ENCODE data around the gene SEL1L.

Gene SEL1L

DNA sequence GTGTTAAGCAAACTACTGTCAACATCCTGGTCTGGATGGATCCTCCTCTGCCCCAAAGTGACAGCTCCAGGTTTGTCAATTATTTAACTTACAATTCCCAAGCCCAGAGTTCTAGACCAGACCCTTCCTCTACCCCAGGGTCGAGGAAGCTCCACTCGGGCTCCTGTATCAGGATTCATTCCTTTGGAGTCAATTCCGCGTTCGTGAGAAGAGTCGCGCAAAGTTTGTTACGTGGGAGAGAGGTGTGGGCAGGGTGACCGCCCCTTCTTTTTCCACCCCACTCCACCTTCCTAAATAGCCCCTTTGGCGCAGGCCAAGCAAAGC is 479 bp downstream of the SEL1L start:
- peaks cover 21% of the 10 kb centered on the region for H3K4me1 ChIP-seq (ENCODE audit: insufficient read depth, low read length, severe bottlenecking)
- no peaks in the 10 kb centered on the region for H3K27me3 ChIP-seq (ENCODE audit: insufficient read depth, low read length)
- no peaks in the 10 kb centered on the region for H3K9me3 ChIP-seq (ENCODE audit: low read length)
- peak overlapping the region; percentile 99 for H3K4me3 ChIP-seq (ENCODE audit: low read depth, low read length, poor library complexity, severe bottlenecking)
- peak overlapping the region; percentile 89 for H3K9ac ChIP-seq (ENCODE audit: low read length)
- H4K20me1 ChIP-seq (ENCODE audit: insufficient read depth, low read length), result no peaks in the 10 kb centered on the region
- H3K9me2 ChIP-seq (ENCODE audit: low read depth, low read length), result no peaks in the 10 kb centered on the region
- no peaks in the 10 kb centered on the region for H3K36me3 ChIP-seq (ENCODE audit: insufficient read depth, low read length)
- peak overlapping the region; percentile 98 for H3K4me2 ChIP-seq (ENCODE audit: low read length)
- H2AFZ ChIP-seq (ENCODE audit: low read length), result no peak overlapping the region
- H3K79me2 ChIP-seq (ENCODE audit: insufficient read depth, low read length), result peaks cover 26% of the 10 kb centered on the region
- TF ChIP-seq, protein P1, sequence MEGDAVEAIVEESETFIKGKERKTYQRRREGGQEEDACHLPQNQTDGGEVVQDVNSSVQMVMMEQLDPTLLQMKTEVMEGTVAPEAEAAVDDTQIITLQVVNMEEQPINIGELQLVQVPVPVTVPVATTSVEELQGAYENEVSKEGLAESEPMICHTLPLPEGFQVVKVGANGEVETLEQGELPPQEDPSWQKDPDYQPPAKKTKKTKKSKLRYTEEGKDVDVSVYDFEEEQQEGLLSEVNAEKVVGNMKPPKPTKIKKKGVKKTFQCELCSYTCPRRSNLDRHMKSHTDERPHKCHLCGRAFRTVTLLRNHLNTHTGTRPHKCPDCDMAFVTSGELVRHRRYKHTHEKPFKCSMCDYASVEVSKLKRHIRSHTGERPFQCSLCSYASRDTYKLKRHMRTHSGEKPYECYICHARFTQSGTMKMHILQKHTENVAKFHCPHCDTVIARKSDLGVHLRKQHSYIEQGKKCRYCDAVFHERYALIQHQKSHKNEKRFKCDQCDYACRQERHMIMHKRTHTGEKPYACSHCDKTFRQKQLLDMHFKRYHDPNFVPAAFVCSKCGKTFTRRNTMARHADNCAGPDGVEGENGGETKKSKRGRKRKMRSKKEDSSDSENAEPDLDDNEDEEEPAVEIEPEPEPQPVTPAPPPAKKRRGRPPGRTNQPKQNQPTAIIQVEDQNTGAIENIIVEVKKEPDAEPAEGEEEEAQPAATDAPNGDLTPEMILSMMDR (IDR thresholded peaks at IDR 0.05; ENCODE audit: low read length), result no peak
- no peak for TF ChIP-seq EZH2 (IDR thresholded peaks at IDR 0.05; ENCODE audit: borderline replicate concordance, low read length)
- H3F3A ChIP-seq (ENCODE audit: insufficient read depth, low read length), result no peaks in the 10 kb centered on the region
- no peak overlapping the region for H3K27ac ChIP-seq (ENCODE audit: low read depth, low read length, poor library complexity, severe bottlenecking)

GRCh38 chr14:81529391-81529790 is 4.3 kb downstream of the SEL1L start:
- Histone ChIP-seq H3K9me3 (ENCODE audit: low read length) (no peaks in the 10 kb centered on the region), H3F3A (ENCODE audit: insufficient read depth, low read length) (no peaks in the 10 kb centered on the region), H3K27ac (ENCODE audit: low read depth, low read length, poor library complexity, severe bottlenecking) (no peak overlapping the region), H3K27me3 (ENCODE audit: insufficient read depth, low read length) (no peaks in the 10 kb centered on the region), H4K20me1 (ENCODE audit: insufficient read depth, low read length) (no peaks in the 10 kb centered on the region), H3K9ac (ENCODE audit: low read length) (no peak overlapping the region), H3K36me3 (ENCODE audit: insufficient read depth, low read length) (peaks cover 22% of the 10 kb centered on the region; the same call in 1 of the 2 replicates), H3K4me2 (ENCODE audit: low read length) (no peak overlapping the region), H3K4me1 (ENCODE audit: insufficient read depth, low read length, severe bottlenecking) (peaks cover 18% of the 10 kb centered on the region), H3K4me3 (ENCODE audit: low read depth, low read length, poor library complexity, severe bottlenecking) (no peak overlapping the region), H2AFZ (ENCODE audit: low read length) (no peak overlapping the region), H3K9me2 (ENCODE audit: low read depth, low read length) (no peaks in the 10 kb centered on the region), H3K79me2 (ENCODE audit: insufficient read depth, low read length) (peaks cover 26% of the 10 kb centered on the region)
- TF ChIP-seq, protein P1 (IDR thresholded peaks at IDR 0.05; ENCODE audit: low read length), result no peak

GRCh38 chr14:81525129-81525528 is 8.5 kb downstream of the SEL1L start:
- Histone ChIP-seq H3K4me1 (ENCODE audit: insufficient read depth, low read length, severe bottlenecking) (no peaks in the 10 kb centered on the region), H3K9me2 (ENCODE audit: low read depth, low read length) (no peaks in the 10 kb centered on the region), H4K20me1 (ENCODE audit: insufficient read depth, low read length) (no peaks in the 10 kb centered on the region), H3K9ac (ENCODE audit: low read length) (no peak overlapping the region), H3K79me2 (ENCODE audit: insufficient read depth, low read length) (0 out of 2 replicates have a peak, but pooled peaks cover 8% of the 10 kb centered on the region), H3K36me3 (ENCODE audit: insufficient read depth, low read length) (peaks cover 59% of the 10 kb centered on the region), H3K9me3 (ENCODE audit: low read length) (no peaks in the 10 kb centered on the region), H3F3A (ENCODE audit: insufficient read depth, low read length) (no peaks in the 10 kb centered on the region), H3K27ac (ENCODE audit: low read depth, low read length, poor library complexity, severe bottlenecking) (no peak overlapping the region), H3K4me3 (ENCODE audit: low read depth, low read length, poor library complexity, severe bottlenecking) (no peak overlapping the region), H2AFZ (ENCODE audit: low read length) (no peak overlapping the region), H3K4me2 (ENCODE audit: low read length) (no peak overlapping the region), H3K27me3 (ENCODE audit: insufficient read depth, low read length) (no peaks in the 10 kb centered on the region)
- no peak for TF ChIP-seq EZH2 (IDR thresholded peaks at IDR 0.05; ENCODE audit: borderline replicate concordance, low read length)
- TF ChIP-seq, protein P1 (IDR thresholded peaks at IDR 0.05; ENCODE audit: low read length), result no peak

All from OCI-LY1 (cell line).